HG03108 (cell line): ENCODE measurements around the gene REEP5.
"Not testable (repeated sequence)": the region's sequence is repeated elsewhere in the genome, so short reads cannot be mapped to it uniquely, and the experiment has no call there.

Source experiments
- ATAC-seq: cut with Tn5 transposase; IDR thresholded peaks from one replicate; pipeline ENCODE4 v1.9.1; 2021; ENCODE audit warnings: moderate library complexity; ENCODE audit not compliant: unreplicated experiment

Gene REEP5

GRCh38 chr5:112933651-112934365 is 11.8 kb upstream of the REEP5 start:
- no peak for ATAC-seq

DNA sequence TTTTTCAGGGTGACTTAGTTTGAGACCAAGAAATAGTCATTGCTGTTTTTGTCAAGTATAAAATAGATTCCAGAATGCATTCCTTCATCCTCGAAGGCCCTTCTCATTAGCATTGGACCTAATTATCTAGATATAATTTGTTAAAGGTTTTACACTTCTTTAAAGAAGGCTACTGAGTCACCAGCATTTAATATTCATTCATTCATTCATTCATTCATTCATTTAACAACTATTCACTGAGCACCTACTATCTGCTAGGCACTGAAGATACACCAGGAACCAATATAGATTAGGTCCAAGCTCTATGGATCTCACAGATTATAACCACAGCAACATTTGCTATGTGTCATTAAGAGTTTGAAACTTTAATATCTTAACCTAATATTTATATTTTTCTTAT is 11.1 kb upstream of the REEP5 start:
- no peak for ATAC-seq

GRCh38 chr5:112931473-112931872 is 9.4 kb upstream of the REEP5 start:
- no peak for ATAC-seq

GRCh38 chr5:112930082-112930344 is 8.0 kb upstream of the REEP5 start:
- peak; percentile 57 for ATAC-seq

- ATAC-seq = peak; percentile 76
Measured at GRCh38 chr5:112929336-112930081, 7.5 kb upstream of the REEP5 start.

GRCh38 chr5:112923988-112924387 is 2.0 kb upstream of the REEP5 start:
- ATAC-seq = no peak

- peak; percentile 42 for ATAC-seq
Measured at GRCh38 chr5:112923148-112923917, 1.3 kb upstream of the REEP5 start.

DNA sequence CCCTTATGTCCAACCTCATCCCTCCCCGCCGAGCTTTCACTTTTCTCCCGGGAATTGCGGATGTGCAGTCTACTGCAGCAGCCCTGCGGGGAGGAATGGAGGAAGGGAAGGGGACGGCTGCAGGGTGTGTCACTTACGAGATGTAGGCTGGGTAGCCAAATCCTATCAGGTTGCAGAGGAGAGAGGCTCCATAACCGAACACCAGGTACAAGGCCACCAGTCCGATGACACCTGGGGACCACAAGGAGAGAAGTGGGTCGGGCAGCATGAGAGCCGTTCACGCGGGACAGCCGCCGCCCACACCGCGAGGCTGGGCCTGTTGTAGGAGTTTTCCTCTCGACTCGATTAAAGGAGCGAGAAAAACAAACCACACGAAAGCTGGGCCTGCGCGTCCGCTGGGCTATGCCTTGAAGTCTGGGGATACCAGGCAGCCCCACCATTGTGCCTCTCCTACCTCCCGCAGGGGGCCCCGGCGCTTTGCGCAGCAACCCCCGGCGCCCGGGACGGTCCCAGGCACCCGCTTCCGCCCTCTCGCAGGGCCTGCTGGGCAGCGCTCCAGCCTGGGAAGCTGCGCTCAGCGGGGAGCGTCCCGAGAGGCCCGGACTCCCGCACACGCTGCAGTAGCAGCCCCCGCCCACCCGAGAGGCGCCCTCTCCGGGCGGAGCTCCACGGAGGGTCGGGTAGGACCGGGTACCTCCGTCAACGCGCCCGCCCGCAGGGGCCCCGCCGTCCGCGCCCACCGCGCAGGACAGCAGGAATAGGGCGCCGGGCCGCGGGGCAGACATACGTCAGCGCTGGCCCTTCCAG is 798 bp downstream of the REEP5 start:
- ATAC-seq = peak; percentile 38

DNA sequence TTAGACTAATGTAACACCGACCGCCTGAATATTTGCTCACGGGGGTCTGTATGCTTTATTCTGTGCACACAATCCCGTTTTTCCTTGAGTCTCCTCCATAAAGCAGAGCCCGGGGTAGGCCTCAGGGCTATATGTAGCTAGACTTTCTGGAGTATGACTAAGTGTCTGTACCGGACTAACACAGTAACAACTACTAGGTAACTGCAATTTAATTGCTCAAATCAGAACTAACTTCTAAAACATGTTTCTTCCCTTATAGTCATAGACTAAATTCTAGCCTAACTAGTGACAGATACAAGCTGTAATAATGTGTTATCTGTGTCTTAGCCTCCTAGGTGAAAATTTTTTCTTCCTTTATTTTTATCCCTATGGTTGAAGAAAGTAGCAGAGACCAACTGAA is 2.1 kb downstream of the REEP5 start:
- no peak for ATAC-seq

DNA sequence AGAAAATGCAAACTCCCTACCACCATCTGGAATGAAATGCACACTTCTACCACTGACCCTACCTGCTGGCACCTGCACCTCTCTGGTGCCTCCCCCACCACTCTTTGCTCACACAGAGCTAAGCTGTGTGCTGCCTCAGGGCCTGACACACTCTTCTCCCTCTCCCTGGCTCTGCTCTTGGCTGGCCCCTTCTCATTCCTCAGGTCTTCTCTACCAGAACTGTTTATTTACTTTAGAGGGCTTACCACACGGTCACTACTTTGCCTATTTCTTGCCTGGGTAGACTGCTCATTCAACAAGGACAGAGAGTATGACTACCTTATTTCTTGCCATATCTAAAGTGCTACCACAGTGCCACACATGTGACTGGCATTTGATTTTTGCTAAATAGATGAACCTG is 3.3 kb downstream of the REEP5 start:
- ATAC-seq = no peak

- ATAC-seq = no peak
Measured at GRCh38 chr5:112918136-112918535, 3.9 kb downstream of the REEP5 start.

DNA sequence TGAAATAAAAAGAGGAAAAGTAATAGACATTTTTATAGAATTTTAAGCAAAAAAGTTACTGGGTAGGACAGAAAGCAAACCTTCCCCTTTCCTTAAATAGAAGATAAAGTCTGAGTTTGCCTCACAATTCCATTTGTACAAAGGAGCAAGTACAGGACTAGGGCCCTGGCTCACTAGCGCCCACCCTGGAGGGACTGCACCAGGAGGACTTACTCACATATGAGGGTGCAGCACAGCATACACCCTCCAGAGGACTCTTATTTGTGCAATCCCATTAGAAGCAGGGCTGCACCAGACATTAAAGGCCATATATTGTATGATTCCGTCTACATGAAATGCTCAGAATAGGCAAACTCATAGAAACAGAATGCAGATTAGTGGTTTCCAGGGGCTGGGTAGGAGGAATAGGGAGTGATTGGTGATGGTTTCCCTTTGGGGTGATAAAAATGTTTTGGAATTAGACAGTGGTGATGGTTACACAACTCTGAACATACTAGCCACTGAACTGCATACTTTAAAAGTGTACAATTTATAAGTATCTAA is 4.5 kb downstream of the REEP5 start:
- no peak for ATAC-seq

- peak; percentile 61 for ATAC-seq
Measured at GRCh38 chr5:112915831-112916230, 6.2 kb downstream of the REEP5 start.

DNA sequence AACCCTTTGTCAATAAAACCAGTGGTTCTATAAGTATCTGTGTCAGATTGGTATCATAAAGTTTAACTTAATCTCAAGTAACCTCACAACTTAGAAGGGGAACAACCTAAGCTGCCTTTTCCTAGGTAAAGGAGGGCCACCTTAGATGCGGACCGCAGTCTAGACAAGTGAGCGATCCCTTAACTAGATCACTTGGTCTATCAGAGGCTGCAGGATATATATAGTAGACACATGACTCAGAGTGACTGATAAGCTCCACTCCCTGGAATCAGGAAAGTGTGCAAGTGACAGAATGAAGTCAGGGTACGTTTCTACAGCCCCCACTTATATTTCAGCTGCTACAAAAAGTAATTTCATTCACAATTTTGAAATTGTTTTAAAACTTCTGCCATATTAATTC is 7.4 kb downstream of the REEP5 start:
- ATAC-seq = no peak

DNA sequence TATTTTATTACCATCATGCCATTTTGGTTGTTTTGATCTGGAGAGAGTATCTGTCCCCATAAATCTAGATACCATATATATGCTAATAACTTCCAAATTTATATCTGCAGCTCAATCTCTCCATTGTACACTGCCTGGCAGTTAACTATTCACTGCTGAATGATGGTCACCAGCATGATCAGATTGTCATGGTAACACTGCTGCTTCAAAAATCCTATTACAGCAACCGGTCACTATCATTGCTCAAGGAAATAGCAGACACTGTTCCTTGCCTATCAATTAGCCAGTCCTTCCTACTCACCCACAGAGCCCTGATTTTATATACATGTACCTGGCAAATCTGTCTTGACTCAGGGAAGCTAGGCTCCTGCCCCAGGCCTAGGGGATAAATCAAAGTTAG is 11.5 kb downstream of the REEP5 start:
- no peak for ATAC-seq

DNA sequence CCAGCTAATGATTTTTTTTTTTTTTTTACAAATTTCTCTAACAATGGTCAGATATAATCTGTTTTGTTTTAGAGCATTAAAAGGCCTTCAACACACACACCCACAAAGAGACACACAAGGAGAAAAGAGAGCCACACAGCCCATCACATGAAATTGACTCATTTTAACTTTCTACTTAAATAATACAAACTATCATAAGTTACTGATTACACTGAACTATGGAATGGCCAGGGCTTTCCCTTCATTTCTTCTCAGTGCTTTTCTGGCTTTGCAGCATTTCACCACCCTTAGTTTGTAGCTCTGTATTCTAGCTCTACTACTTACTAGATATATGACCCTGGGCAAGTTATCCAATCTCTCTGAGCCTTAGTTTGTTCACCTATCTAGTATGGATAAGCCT is 13.2 kb downstream of the REEP5 start:
- no peak for ATAC-seq

- no peak for ATAC-seq
Measured at GRCh38 chr5:112907166-112907631, 14.8 kb downstream of the REEP5 start.

- peak; percentile 51 for ATAC-seq
Measured at GRCh38 chr5:112906637-112907036, 15.4 kb downstream of the REEP5 start.

GRCh38 chr5:112904996-112905395 is 17.0 kb downstream of the REEP5 start:
- not testable (repeated sequence) for ATAC-seq

DNA sequence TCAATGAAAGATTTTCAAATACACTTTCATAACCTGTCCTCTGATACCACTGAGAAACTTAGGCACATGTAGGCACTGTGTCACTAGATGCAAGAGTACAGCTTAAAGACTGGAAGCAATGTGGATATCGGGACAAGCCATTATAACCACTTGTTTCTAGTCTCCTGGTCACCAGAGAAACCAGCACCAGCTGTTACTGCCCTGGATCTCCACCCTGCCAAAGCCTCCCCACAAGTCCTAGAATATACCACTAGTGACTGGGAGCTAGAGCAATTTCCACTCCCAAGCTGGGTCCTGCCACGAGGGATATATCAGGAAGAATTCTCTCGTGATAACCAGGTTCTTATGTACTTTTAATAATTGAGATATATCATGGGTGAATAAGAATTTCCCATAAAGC is 19.5 kb downstream of the REEP5 start:
- no peak for ATAC-seq

DNA sequence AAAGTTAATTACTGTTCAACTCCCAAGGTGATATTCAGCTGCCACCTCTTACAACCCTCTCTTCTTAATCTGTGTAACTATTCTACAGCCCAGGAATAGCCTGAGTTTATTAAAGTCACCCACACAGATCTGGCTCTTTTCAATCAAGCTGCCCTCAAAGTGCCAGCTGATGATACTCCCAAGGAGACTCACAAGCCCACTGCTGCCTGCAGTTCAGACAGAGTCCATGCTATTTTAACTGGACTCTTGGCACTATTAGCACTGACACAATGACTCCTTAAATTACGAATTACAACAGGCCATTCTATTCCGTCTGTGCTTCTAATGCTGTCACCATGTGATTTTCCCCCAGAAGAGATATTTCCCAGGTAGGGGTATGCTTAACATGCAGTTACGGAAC is 26.3 kb downstream of the REEP5 start:
- no peak for ATAC-seq
